ENCODE measurements around the gene JAML.
A peak's percentile ranks its signal among the peaks of the same experiment; 100 is the strongest.

The JAML gene

DNA sequence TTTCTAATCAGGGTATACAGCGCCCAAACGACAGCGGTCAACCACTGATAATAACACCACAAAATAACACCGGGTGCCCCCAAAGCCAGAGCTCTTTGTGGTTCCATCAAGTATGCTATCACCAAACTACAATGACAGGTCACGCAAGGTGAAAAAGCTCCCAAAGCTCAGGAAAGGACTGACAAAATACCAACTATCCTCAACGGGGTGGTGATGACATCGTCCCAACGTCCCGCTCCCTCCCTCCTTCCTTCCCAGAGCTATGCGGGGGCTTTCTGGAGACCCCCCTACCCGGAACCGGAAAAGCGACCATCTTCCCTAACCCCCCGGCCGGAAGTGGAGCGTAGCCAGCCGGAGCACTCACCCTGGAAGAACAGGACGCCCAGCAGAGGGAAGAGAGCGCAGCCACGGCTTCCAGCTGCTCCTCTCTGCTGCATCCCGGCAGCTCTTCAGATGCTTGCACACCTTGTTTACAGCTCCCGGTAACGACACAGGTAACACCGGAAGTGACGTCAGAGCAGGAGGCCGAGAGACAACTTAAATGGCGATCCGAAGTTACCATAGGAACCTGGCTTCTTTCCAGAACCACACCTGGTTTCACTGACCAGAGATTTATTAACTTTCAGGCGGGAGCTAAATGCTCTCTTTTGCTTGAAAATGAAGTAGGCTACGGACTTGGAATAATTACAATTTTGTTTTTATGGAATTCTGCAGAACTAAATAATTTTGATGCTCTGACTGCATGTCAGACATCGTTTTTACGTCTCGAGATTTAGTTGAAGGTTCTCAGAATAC lies 27.2 kb upstream of the JAML start, which contains the start of gene MPZL3:
MPZL3 (minus strand) TSS at position 508 of the 795 bp plus-strand sequence; CDS start at position 437, 71 bp downstream.
- Histone ChIP-seq H3K79me2 (ENCODE audit: insufficient read depth, low read length) (no peaks in the 10 kb centered on the region), H3K36me3 (ENCODE audit: insufficient read depth, low read length) (no peaks in the 10 kb centered on the region), H3K9ac (ENCODE audit: low read length) (peak within 1 kb of the TSS; percentile 82), H3K4me3 (ENCODE audit: low read depth, low read length, poor library complexity, severe bottlenecking) (peak within 1 kb of the TSS; percentile 85), H3F3A (ENCODE audit: insufficient read depth, low read length) (no peaks in the 10 kb centered on the region), H3K4me2 (ENCODE audit: low read length) (peak within 1 kb of the TSS; percentile 98), H4K20me1 (ENCODE audit: insufficient read depth, low read length) (no peaks in the 10 kb centered on the region), H3K27ac (ENCODE audit: low read depth, low read length, poor library complexity, severe bottlenecking) (peak within 1 kb of the TSS; percentile 68), H3K4me1 (ENCODE audit: insufficient read depth, low read length, severe bottlenecking) (peaks cover 14% of the 10 kb centered on the region), H3K27me3 (ENCODE audit: insufficient read depth, low read length) (no peaks in the 10 kb centered on the region), H3K9me2 (ENCODE audit: low read depth, low read length) (no peaks in the 10 kb centered on the region), H2AFZ (ENCODE audit: low read length) (peak within 1 kb of the TSS; percentile 82), H3K9me3 (ENCODE audit: low read length) (no peaks in the 10 kb centered on the region)
- TF ChIP-seq EZH2 (IDR thresholded peaks at IDR 0.05; ENCODE audit: borderline replicate concordance, low read length), result no peak
- TF ChIP-seq, protein P1, sequence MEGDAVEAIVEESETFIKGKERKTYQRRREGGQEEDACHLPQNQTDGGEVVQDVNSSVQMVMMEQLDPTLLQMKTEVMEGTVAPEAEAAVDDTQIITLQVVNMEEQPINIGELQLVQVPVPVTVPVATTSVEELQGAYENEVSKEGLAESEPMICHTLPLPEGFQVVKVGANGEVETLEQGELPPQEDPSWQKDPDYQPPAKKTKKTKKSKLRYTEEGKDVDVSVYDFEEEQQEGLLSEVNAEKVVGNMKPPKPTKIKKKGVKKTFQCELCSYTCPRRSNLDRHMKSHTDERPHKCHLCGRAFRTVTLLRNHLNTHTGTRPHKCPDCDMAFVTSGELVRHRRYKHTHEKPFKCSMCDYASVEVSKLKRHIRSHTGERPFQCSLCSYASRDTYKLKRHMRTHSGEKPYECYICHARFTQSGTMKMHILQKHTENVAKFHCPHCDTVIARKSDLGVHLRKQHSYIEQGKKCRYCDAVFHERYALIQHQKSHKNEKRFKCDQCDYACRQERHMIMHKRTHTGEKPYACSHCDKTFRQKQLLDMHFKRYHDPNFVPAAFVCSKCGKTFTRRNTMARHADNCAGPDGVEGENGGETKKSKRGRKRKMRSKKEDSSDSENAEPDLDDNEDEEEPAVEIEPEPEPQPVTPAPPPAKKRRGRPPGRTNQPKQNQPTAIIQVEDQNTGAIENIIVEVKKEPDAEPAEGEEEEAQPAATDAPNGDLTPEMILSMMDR (IDR thresholded peaks at IDR 0.05; ENCODE audit: low read length), result no peak

DNA sequence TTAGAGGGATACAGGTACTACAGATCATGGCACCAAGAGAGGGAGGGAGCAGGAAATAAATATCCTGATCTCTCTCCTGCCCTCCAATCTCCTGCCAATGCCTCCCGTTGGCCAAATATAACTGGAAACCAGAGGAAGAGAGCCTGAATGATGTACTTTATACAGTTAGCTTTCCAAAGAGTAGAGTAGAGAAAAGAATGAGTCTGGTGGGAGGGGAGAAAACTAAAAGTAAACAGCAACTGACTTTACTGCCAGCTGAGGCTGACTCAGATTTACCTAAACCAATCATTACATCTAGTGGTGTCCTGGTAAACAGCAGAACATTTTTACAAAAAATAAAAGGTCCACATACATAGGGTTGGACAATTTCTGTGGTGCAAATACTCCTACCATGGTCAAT lies 22.2 kb upstream of the JAML start:
- H3F3A ChIP-seq (ENCODE audit: insufficient read depth, low read length), result no peaks in the 10 kb centered on the region
- TF ChIP-seq, protein P1 (IDR thresholded peaks at IDR 0.05; ENCODE audit: low read length), result no peak
- TF ChIP-seq EZH2 (IDR thresholded peaks at IDR 0.05; ENCODE audit: borderline replicate concordance, low read length), result no peak
- no peak overlapping the region for H2AFZ ChIP-seq (ENCODE audit: low read length)
- H3K9me2 ChIP-seq (ENCODE audit: low read depth, low read length), result no peaks in the 10 kb centered on the region
- H3K4me2 ChIP-seq (ENCODE audit: low read length), result no peak overlapping the region
- no peaks in the 10 kb centered on the region for H3K36me3 ChIP-seq (ENCODE audit: insufficient read depth, low read length)
- no peak overlapping the region for H3K9ac ChIP-seq (ENCODE audit: low read length)
- H3K4me3 ChIP-seq (ENCODE audit: low read depth, low read length, poor library complexity, severe bottlenecking), result no peak overlapping the region
- H3K27ac ChIP-seq (ENCODE audit: low read depth, low read length, poor library complexity, severe bottlenecking), result no peak overlapping the region
- H3K79me2 ChIP-seq (ENCODE audit: insufficient read depth, low read length), result no peaks in the 10 kb centered on the region
- no peaks in the 10 kb centered on the region for H4K20me1 ChIP-seq (ENCODE audit: insufficient read depth, low read length)
- H3K9me3 ChIP-seq (ENCODE audit: low read length), result no peaks in the 10 kb centered on the region
- H3K4me1 ChIP-seq (ENCODE audit: insufficient read depth, low read length, severe bottlenecking), result peaks cover 4% of the 10 kb centered on the region
- no peaks in the 10 kb centered on the region for H3K27me3 ChIP-seq (ENCODE audit: insufficient read depth, low read length)

DNA sequence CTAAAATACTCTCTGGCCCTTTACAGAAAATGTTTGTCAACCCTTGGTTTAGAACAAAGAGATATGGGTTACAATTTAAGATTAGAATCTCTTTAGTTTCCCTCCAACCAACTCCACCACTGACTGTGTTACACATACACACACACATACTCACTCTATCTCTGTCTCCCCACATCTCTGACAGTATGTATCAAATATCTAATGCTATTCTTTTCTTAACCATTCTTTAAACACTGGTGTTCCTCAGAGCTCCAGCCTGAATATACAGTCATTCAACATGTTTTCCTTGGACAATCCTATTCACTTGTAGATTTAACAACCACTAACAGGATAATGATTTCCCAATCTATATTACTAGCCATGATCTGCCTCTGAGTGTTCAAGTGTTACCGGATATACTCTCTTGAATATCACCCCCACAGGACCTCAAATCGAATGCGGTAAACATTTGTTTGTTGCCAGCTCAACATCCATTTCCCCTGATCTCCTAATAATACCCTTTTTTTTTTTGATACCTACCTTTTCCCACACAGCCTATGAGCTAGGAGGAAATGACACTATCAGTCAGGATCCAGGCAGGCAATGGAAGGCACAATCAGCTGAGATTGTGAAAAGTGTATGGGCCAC lies 21.2 kb upstream of the JAML start:
- H3K27me3 ChIP-seq (ENCODE audit: insufficient read depth, low read length), result no peaks in the 10 kb centered on the region
- H3K9me2 ChIP-seq (ENCODE audit: low read depth, low read length), result no peaks in the 10 kb centered on the region
- no peak overlapping the region for H2AFZ ChIP-seq (ENCODE audit: low read length)
- H3K36me3 ChIP-seq (ENCODE audit: insufficient read depth, low read length), result no peaks in the 10 kb centered on the region
- no peaks in the 10 kb centered on the region for H3K9me3 ChIP-seq (ENCODE audit: low read length)
- no peaks in the 10 kb centered on the region for H4K20me1 ChIP-seq (ENCODE audit: insufficient read depth, low read length)
- no peaks in the 10 kb centered on the region for H3F3A ChIP-seq (ENCODE audit: insufficient read depth, low read length)
- TF ChIP-seq, protein P1 (IDR thresholded peaks at IDR 0.05; ENCODE audit: low read length), result no peak
- TF ChIP-seq EZH2 (IDR thresholded peaks at IDR 0.05; ENCODE audit: borderline replicate concordance, low read length), result no peak
- no peak overlapping the region for H3K4me2 ChIP-seq (ENCODE audit: low read length)
- no peak overlapping the region for H3K4me3 ChIP-seq (ENCODE audit: low read depth, low read length, poor library complexity, severe bottlenecking)
- no peak overlapping the region for H3K9ac ChIP-seq (ENCODE audit: low read length)
- H3K27ac ChIP-seq (ENCODE audit: low read depth, low read length, poor library complexity, severe bottlenecking), result no peak overlapping the region
- no peaks in the 10 kb centered on the region for H3K79me2 ChIP-seq (ENCODE audit: insufficient read depth, low read length)
- H3K4me1 ChIP-seq (ENCODE audit: insufficient read depth, low read length, severe bottlenecking), result no peaks in the 10 kb centered on the region

Measured in OCI-LY1 (cell line).